PFSK-1 (cell line): Measurements from ENCODE around the gene NTN1.

Experiments used
- POLR2AphosphoS5 ChIP-seq: IDR thresholded peaks from 2 replicates; pipeline ENCODE4 v1.6.1; 2012; ENCODE audit warnings: low read depth, mild to moderate bottlenecking, control low read depth, low read length, moderate library complexity
- SIN3A ChIP-seq: IDR thresholded peaks from 2 replicates; pipeline ENCODE4 v1.6.1; 2012; ENCODE audit warnings: mild to moderate bottlenecking, low read length, moderate library complexity, borderline replicate concordance; ENCODE audit not compliant: insufficient read depth
- TAF1 ChIP-seq: IDR thresholded peaks from 2 replicates; pipeline ENCODE4 v1.6.1; 2012; ENCODE audit warnings: low read length, control low read depth, borderline replicate concordance; ENCODE audit not compliant: insufficient read depth

GRCh38 chr17:9256751-9257629 is 235.7 kb downstream of the NTN1 start:
- TF ChIP-seq POLR2AphosphoS5 (no peak), TAF1 (no peak), SIN3A (no peak)
